Testis (tissue), 2 donors: ENCODE data around the gene CMTM5.

Experiments used
- CTCF ChIP-seq, 3 experiments: fragments of 450-650 bp in 2 of 3; fragments of 200-600 bp in 1 of 3; sonication (generic) in 1 of 3; IDR thresholded peaks; one replicate each; pipeline ENCODE4 v1.5.1; 2016 to 2019; ENCODE audit warnings: antibody characterized with exemption in 3 of 3, mild to moderate bottlenecking in 2 of 3, moderate library complexity in 1 of 3
- POLR2A ChIP-seq: fragments of 450-650 bp; IDR thresholded peaks from one replicate; pipeline ENCODE4 v1.6.1; 2017; ENCODE audit warnings: antibody characterized with exemption, mild to moderate bottlenecking, moderate library complexity

DNA sequence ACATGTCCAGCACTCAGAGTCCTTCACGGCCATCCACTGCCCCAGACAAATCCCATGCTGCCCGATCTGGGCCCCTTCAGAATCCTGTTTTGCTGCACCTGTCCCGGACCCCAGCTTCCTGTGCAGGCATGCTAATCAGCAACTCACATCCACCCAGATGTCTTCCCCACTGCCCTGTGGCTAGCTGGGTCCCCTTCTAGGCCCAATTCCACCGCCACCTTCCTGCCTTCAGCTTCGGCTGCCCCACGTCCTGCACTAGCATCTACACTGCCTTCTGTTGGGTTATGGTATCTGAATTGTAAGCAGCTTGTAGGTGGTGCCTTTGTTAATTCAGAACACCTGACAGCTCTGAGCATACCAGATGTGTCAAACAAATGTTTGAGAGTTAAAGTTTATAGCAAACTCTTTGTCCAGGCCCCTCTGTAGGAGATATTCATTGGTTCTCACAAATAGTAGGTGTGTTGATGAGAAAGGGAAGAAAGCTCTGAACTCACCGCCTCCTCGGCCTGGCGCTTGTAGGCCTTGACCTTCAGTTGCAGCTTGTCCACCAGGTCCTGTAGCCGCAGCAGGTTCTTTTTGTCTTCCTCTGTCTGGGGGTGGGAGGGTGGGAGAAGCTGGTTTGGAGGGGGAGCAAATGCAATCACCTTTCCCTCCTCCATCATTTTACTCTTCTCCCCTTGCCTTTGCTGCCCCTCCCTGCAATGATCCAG, 6.0 kb downstream of the CMTM5 start:
- TF ChIP-seq POLR2A = no peak
- no peak for TF ChIP-seq CTCF (IDR thresholded peaks at IDR 0.05)
